ENCODE data around the gene NIPSNAP2. TPM values are rescaled to one million over a fixed set of nuclear protein-coding genes. Genes with fewer than 3 reads are reported as not detected.

Gene NIPSNAP2
- total and polyA plus RNA-seq, 10 of the 15 experiments (the other 5 are each of a cell fraction or from before 2014, with no cell fraction given), result 24.7 to 88.5 (median 49.9) TPM

DNA sequence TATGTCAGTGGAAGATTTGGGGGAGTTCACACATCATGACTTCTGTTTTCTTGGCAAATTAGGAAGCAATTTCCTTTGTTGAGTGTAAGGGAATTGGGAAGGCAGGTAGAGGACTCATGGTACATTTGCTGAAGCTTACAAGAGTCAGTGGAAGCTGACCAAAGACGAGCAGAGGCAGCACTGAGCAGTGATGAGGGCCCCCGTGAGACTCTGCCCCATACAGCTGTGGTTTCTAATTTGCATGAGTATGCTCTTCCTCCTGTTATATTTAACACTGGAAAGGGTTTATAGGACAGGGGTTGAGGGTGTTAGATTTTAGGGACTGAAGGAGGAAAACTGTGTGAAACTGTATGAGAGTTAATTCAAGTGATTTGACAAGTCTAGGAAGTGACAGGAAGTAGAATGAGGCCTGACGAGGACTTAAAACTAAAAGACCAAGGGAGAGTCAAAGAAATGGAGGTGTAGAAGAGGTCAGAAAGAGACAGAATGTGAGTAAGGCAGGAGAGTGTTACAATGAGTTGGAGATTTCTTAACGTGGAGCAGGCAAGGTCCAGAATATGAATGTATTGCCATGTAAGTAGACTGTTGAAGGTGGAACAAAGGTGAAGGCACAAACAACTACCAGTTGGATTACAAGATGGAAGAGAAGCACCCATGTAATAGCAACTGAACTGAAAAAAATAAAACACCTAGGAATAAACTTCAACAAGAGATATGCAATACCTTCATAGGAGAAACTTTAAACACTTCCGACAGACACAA, 36.2 kb upstream of the NIPSNAP2 start:
- FAIRE-seq, result no peak
- intact Hi-C loops (cut with micrococcal nuclease; ENCODE audit: unreplicated experiment), result no loop called here
- ChIA-PET SMC1A (ENCODE audit: uncharacterized antibody, unreplicated experiment) (interaction anchor here (1.5 kb wide), 1 partner anchor 23 kb away, joined by 3 read pairs; no protein-coding TSS in a partner anchor), RAD21 (ENCODE audit: unreplicated experiment) (no interaction called here), POLR2A (no interaction called here), CTCF (no interaction called here)
- Histone ChIP-seq H3K4me1 (ENCODE audit: control insufficient read depth, insufficient read depth, low read length) (no peaks in the 10 kb centered on the region), H3K27me3 (replicated peaks in 1 of 2; ENCODE audit: control insufficient read depth in 2 of 2, insufficient read depth in 2 of 2, low read length in 1 of 2) (no peaks in the 10 kb centered on the region), H3K79me2 (ENCODE audit: control insufficient read depth, insufficient read depth, low read length) (no peaks in the 10 kb centered on the region), H3K27ac (ENCODE audit: control insufficient read depth, insufficient read depth) (no peak overlapping the region), H4K20me1 (ENCODE audit: control insufficient read depth, insufficient read depth) (no peaks in the 10 kb centered on the region), H3K4me2 (ENCODE audit: control insufficient read depth, insufficient read depth) (no peak overlapping the region), H3K9ac (ENCODE audit: control insufficient read depth, insufficient read depth, low read length) (no peak overlapping the region), H3K9me3 (replicated peaks; ENCODE audit: control insufficient read depth, insufficient read depth, low read length) (no peaks in the 10 kb centered on the region), H3K4me3 (no peak overlapping the region), H2AFZ (ENCODE audit: control insufficient read depth, low read depth, low read length) (no peak overlapping the region), H3K36me3 (ENCODE audit: control insufficient read depth in 2 of 2, insufficient read depth in 2 of 2, low read length in 1 of 2) (no peaks in the 10 kb centered on the region)
- DNase-seq (ENCODE audit: low read depth, low spot score), result no peak
- ATAC-seq, result no peak
- 28% methylated on average over 5 of the region's 5 CpGs for WGBS (ENCODE audit: insufficient coverage, insufficient replicate concordance, low lambda C conversion rate, missing lambda C conversion rate)
- no peak for TF ChIP-seq NBN (IDR thresholded peaks at IDR 0.05)
- in situ Hi-C loops (cut with MboI), result no loop called here
- no TSS peak for BruUV-seq (replicated peaks)

DNA sequence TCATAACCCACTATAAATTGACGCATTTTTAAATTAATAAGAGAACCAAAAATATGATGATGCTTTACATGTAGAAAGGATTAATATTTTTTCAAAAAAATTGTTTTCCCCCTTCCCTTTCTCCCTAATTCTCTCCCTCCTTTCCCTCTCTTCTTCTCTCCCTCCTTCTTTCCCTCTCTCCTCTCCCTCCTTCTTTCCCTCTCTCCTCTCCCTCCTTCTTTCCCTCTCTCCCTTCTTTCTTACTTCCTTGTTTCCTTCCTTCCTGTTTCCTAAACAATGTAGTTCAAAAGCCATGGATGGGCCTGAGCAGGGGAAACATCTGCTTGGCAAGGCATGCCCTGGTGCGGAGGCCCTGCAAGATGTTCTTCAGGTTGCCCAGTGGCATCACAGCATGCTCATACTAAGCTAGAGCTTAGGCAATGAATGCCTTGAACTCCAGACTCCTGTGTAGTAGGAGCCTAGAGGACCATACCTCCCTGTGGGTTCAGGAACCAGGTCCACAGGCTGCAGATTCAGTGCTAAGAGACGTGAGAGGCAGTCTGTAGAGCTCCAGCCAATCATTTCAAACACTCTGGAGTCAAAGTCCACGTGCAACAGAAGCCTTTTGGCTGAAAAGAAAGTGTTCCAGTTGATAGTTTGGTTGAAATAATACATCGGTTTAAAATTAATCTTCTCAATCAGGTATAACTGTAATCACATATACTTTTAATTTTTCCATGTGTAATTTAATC, 32.8 kb upstream of the NIPSNAP2 start:
- 50% methylated on average over 5 of the region's 5 CpGs for WGBS (ENCODE audit: insufficient coverage, insufficient replicate concordance, low lambda C conversion rate, missing lambda C conversion rate)
- H3K4me2 ChIP-seq (ENCODE audit: control insufficient read depth, insufficient read depth), result no peak overlapping the region
- CTCF ChIA-PET, result no interaction called here
- no peaks in the 10 kb centered on the region for H3K27me3 ChIP-seq (replicated peaks in 1 of 2; ENCODE audit: control insufficient read depth in 2 of 2, insufficient read depth in 2 of 2, low read length in 1 of 2)
- RAD21 ChIA-PET (ENCODE audit: unreplicated experiment), result no interaction called here
- DNase-seq (ENCODE audit: low read depth, low spot score) (no peak), ATAC-seq (no peak), FAIRE-seq (no peak)
- SMC1A ChIA-PET (ENCODE audit: uncharacterized antibody, unreplicated experiment), result no interaction called here
- POLR2A ChIA-PET, result no interaction called here
- no peak overlapping the region for H2AFZ ChIP-seq (ENCODE audit: control insufficient read depth, low read depth, low read length)
- H3K9me3 ChIP-seq (replicated peaks; ENCODE audit: control insufficient read depth, insufficient read depth, low read length), result no peaks in the 10 kb centered on the region; the same call in 2 of the 3 replicates
- H3K27ac ChIP-seq (ENCODE audit: control insufficient read depth, insufficient read depth), result no peak overlapping the region
- no peak overlapping the region for H3K4me3 ChIP-seq
- H3K36me3 ChIP-seq (ENCODE audit: control insufficient read depth in 2 of 2, insufficient read depth in 2 of 2, low read length in 1 of 2), result no peaks in the 10 kb centered on the region
- H3K9ac ChIP-seq (ENCODE audit: control insufficient read depth, insufficient read depth, low read length), result no peak overlapping the region
- H3K79me2 ChIP-seq (ENCODE audit: control insufficient read depth, insufficient read depth, low read length), result no peaks in the 10 kb centered on the region
- no peaks in the 10 kb centered on the region for H3K4me1 ChIP-seq (ENCODE audit: control insufficient read depth, insufficient read depth, low read length)
- intact Hi-C loops (cut with micrococcal nuclease; ENCODE audit: unreplicated experiment) (no loop called here), in situ Hi-C loops (cut with MboI) (no loop called here)
- TF ChIP-seq PAX5 (IDR thresholded peaks at IDR 0.05; ENCODE audit: borderline replicate concordance, low read depth, low read length) (no peak), TCF7 (IDR thresholded peaks at IDR 0.05; ENCODE audit: borderline replicate concordance) (no peak), ZNF687 (IDR thresholded peaks at IDR 0.05) (no peak), E4F1 (IDR thresholded peaks at IDR 0.05; ENCODE audit: borderline replicate concordance, partially characterized antibody) (no peak)
- H4K20me1 ChIP-seq (ENCODE audit: control insufficient read depth, insufficient read depth), result no peaks in the 10 kb centered on the region
- BruUV-seq (replicated peaks), result no TSS peak
